Fibroblast of lung (primary cell): ENCODE measurements around the gene ABAT.

Source experiments
- EZH2 ChIP-seq: IDR thresholded peaks from 2 replicates; pipeline ENCODE4 v1.5.1; 2012; ENCODE audit warnings: low read length, control low read depth, mild to moderate bottlenecking; ENCODE audit errors: missing control alignments
- TF ChIP-seq, protein P1 (sequence below), 2 donors: IDR thresholded peaks in 1 of 2; conservative IDR thresholded peaks in 1 of 2; 1 replicate in 1 of 2; 2 replicates in 1 of 2; pipeline ENCODE4 v1.5.1; 2011 to 2012; ENCODE audit warnings: low read length in 2 of 2, control low read depth in 1 of 2, inconsistent platforms in 1 of 2, low read depth in 1 of 2, mild to moderate bottlenecking in 1 of 2

DNA sequence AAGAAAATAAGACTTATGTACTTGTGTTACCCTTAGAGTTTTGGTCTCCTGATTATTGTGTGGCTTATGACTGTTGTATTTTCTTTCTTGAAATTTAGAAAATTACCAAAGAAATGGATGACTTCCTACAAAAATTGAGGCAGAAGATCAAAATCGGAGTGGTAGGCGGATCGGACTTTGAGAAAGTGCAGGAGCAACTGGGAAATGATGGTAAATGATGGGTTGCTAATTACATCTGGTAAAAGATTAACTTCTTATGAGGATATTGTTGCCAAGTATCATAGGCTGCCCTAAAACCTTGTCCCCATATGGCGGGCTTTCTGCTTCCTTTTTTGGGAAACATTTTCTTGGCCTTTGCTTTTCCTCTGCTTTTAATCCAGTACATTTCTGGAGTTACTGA, 127.3 kb downstream of the ABAT start:
- no peak for TF ChIP-seq EZH2
- TF ChIP-seq, protein P1, sequence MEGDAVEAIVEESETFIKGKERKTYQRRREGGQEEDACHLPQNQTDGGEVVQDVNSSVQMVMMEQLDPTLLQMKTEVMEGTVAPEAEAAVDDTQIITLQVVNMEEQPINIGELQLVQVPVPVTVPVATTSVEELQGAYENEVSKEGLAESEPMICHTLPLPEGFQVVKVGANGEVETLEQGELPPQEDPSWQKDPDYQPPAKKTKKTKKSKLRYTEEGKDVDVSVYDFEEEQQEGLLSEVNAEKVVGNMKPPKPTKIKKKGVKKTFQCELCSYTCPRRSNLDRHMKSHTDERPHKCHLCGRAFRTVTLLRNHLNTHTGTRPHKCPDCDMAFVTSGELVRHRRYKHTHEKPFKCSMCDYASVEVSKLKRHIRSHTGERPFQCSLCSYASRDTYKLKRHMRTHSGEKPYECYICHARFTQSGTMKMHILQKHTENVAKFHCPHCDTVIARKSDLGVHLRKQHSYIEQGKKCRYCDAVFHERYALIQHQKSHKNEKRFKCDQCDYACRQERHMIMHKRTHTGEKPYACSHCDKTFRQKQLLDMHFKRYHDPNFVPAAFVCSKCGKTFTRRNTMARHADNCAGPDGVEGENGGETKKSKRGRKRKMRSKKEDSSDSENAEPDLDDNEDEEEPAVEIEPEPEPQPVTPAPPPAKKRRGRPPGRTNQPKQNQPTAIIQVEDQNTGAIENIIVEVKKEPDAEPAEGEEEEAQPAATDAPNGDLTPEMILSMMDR (conservative IDR thresholded peaks at IDR 0.05 in 1 of 2, IDR thresholded peaks at IDR 0.05 in 1 of 2; ENCODE audit: low read depth in 1 of 2, low read length in 2 of 2), result no peak
